ENCODE data around the gene ALPI. TPM values are rescaled to one million over a fixed set of nuclear protein-coding genes. Genes with fewer than 3 reads are reported as not detected.

Gene ALPI
- total RNA-seq, 1 experiment from 2014 or later = 5.3 TPM

- CTCF ChIA-PET = interaction anchor here (0.7 kb wide), 1 partner anchor 21 kb away, joined by 4 read pairs; no protein-coding TSS in a partner anchor
- H3K4me3 ChIP-seq (ENCODE audit: low read depth, low read length) = no peak overlapping the region
Measured at GRCh38 chr2:232447091-232447620, 8.8 kb upstream of the ALPI start.

DNA sequence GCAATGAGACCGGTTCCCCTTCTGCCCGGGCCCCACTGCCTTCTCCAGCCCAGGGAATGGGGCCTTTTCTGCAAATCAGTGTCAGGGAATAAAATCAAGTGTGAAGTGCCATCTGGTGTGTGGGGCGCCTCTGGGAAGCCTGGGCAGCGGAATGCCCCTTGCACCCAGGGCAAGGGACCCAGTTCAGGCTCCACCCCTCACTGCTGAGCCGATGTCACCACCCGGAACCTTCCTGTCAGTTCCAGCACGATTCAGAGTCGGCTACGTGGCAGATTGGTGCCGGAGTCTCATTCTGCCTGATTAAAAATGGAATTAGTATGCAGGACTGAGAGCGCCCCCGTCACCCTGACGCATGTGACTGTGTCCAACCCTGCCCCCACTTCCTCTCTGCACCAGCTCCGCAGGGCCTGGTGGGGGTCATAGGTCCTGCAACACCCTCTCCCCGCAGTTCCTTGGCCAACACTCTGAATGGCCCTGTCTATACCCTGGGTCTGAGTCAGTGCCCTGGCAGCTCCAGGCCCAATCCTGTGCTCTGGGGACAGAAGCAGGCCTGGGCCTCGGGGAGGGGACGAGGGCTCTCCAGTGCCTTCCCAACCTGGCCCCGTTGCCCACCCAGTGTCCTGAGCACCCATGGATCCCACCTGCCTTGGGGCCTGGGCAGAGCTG is 8.2 kb upstream of the ALPI start:
- Mint-ChIP-seq H3K4me3 (ENCODE audit: unreplicated experiment) (no peak overlapping the region), H3K27ac (ENCODE audit: unreplicated experiment) (no peak overlapping the region), H3K36me3 (ENCODE audit: insufficient read depth, unreplicated experiment) (no peaks in the 10 kb centered on the region), H3K4me1 (ENCODE audit: low read depth, unreplicated experiment) (no peaks in the 10 kb centered on the region), H3K27me3 (ENCODE audit: insufficient read depth, unreplicated experiment) (no peaks in the 10 kb centered on the region), H3K9me3 (ENCODE audit: unreplicated experiment) (no peaks in the 10 kb centered on the region)
- Histone ChIP-seq H3K4me1 (0 out of 2 replicates have a peak, but pooled peaks cover 4% of the 10 kb centered on the region), H3K4me3 (ENCODE audit: low read depth, low read length) (no peak overlapping the region), H3K36me3 (ENCODE audit: control insufficient read depth, insufficient read depth, low read length) (no peaks in the 10 kb centered on the region), H3K9me3 (no peaks in the 10 kb centered on the region), H3K27me3 (replicated peaks; ENCODE audit: control insufficient read depth, insufficient read depth, low read length) (no peaks in the 10 kb centered on the region)
- no TSS peak for BruUV-seq (replicated peaks)
- TF ChIP-seq, protein P1, sequence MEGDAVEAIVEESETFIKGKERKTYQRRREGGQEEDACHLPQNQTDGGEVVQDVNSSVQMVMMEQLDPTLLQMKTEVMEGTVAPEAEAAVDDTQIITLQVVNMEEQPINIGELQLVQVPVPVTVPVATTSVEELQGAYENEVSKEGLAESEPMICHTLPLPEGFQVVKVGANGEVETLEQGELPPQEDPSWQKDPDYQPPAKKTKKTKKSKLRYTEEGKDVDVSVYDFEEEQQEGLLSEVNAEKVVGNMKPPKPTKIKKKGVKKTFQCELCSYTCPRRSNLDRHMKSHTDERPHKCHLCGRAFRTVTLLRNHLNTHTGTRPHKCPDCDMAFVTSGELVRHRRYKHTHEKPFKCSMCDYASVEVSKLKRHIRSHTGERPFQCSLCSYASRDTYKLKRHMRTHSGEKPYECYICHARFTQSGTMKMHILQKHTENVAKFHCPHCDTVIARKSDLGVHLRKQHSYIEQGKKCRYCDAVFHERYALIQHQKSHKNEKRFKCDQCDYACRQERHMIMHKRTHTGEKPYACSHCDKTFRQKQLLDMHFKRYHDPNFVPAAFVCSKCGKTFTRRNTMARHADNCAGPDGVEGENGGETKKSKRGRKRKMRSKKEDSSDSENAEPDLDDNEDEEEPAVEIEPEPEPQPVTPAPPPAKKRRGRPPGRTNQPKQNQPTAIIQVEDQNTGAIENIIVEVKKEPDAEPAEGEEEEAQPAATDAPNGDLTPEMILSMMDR (IDR thresholded peaks at IDR 0.05; ENCODE audit: insufficient read depth in 1 of 2, low read depth in 1 of 2, low read length in 1 of 2, severe bottlenecking in 1 of 2, unreplicated experiment in 1 of 2) = no peak
- ChIA-PET POLR2A (no interaction called here), CTCF (interaction anchor here (0.7 kb wide), 1 partner anchor 22 kb away, joined by 4 read pairs; no protein-coding TSS in a partner anchor)
- DNase-seq = no peak
- intact Hi-C loops (cut with micrococcal nuclease; ENCODE audit: unreplicated experiment) = no loop called here

More at GRCh38 chr2:232447091-232447620, 8.8 kb upstream of the ALPI start:
- no peaks in the 10 kb centered on the region for H3K9me3 ChIP-seq
- DNase-seq = no peak
- TF ChIP-seq, protein P1 (IDR thresholded peaks at IDR 0.05; ENCODE audit: insufficient read depth in 1 of 2, low read depth in 1 of 2, low read length in 1 of 2, severe bottlenecking in 1 of 2, unreplicated experiment in 1 of 2) = no peak
- intact Hi-C loops (cut with micrococcal nuclease; ENCODE audit: unreplicated experiment) = no loop called here
- BruUV-seq (replicated peaks) = no TSS peak
- H3K4me1 ChIP-seq = 0 out of 2 replicates have a peak, but pooled peaks cover 4% of the 10 kb centered on the region
- POLR2A ChIA-PET = no interaction called here
- H3K9me3 Mint-ChIP-seq (ENCODE audit: unreplicated experiment) = no peaks in the 10 kb centered on the region
- H3K36me3 ChIP-seq (ENCODE audit: control insufficient read depth, insufficient read depth, low read length) = no peaks in the 10 kb centered on the region
- no peaks in the 10 kb centered on the region for H3K36me3 Mint-ChIP-seq (ENCODE audit: insufficient read depth, unreplicated experiment)
- no peak overlapping the region for H3K4me3 Mint-ChIP-seq (ENCODE audit: unreplicated experiment)
- H3K27ac Mint-ChIP-seq (ENCODE audit: unreplicated experiment) = no peak overlapping the region
- no peaks in the 10 kb centered on the region for H3K27me3 ChIP-seq (replicated peaks; ENCODE audit: control insufficient read depth, insufficient read depth, low read length)
- no peaks in the 10 kb centered on the region for H3K4me1 Mint-ChIP-seq (ENCODE audit: low read depth, unreplicated experiment)
- no peaks in the 10 kb centered on the region for H3K27me3 Mint-ChIP-seq (ENCODE audit: insufficient read depth, unreplicated experiment)

DNA sequence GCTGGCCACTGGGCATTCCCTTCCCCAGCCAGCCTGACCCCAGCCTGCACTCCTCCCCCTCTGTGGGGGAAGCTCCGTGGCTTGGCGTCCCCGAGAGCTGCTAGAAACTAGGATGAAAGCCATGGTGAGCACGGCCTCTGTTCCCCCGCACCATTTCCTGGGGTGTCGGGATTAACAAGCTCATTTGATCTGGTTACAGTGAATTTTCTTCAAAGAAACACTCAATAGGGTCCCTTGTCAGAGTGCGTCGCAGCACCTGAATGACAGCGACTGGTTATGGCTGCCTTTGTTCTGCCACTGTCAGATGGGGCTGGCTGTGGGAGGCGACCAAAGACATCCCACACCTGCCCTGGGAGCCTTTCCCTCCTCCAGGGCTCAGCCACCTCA is 7.7 kb upstream of the ALPI start:
- no peak overlapping the region for H3K4me3 ChIP-seq (ENCODE audit: low read depth, low read length)
- H3K27ac Mint-ChIP-seq (ENCODE audit: unreplicated experiment) = no peak overlapping the region
- no peak overlapping the region for H3K4me3 Mint-ChIP-seq (ENCODE audit: unreplicated experiment)
- no peaks in the 10 kb centered on the region for H3K9me3 ChIP-seq
- H3K4me1 ChIP-seq = 0 out of 2 replicates have a peak, but pooled peaks cover 4% of the 10 kb centered on the region
- no TSS peak for BruUV-seq (replicated peaks)
- POLR2A ChIA-PET = no interaction called here
- no peak for DNase-seq
- no peaks in the 10 kb centered on the region for H3K9me3 Mint-ChIP-seq (ENCODE audit: unreplicated experiment)
- TF ChIP-seq, protein P1 (IDR thresholded peaks at IDR 0.05; ENCODE audit: insufficient read depth in 1 of 2, low read depth in 1 of 2, low read length in 1 of 2, severe bottlenecking in 1 of 2, unreplicated experiment in 1 of 2) = no peak
- H3K27me3 ChIP-seq (replicated peaks; ENCODE audit: control insufficient read depth, insufficient read depth, low read length) = no peaks in the 10 kb centered on the region
- no peaks in the 10 kb centered on the region for H3K4me1 Mint-ChIP-seq (ENCODE audit: low read depth, unreplicated experiment)
- H3K36me3 ChIP-seq (ENCODE audit: control insufficient read depth, insufficient read depth, low read length) = no peaks in the 10 kb centered on the region
- no peaks in the 10 kb centered on the region for H3K27me3 Mint-ChIP-seq (ENCODE audit: insufficient read depth, unreplicated experiment)
- H3K36me3 Mint-ChIP-seq (ENCODE audit: insufficient read depth, unreplicated experiment) = no peaks in the 10 kb centered on the region
- CTCF ChIA-PET = no interaction called here
- intact Hi-C loops (cut with micrococcal nuclease; ENCODE audit: unreplicated experiment) = no loop called here
